HepG2 (cell line): ENCODE measurements around the gene ANO10. TPM values are rescaled to one million over a fixed set of nuclear protein-coding genes. Genes with fewer than 3 reads are reported as not detected.

Source experiments
- ATAC-seq: fragments of 200-7000 bp; cut with Tn5 transposase; 3 replicates; pipeline ENCODE4 v1.9.1; 2020; ENCODE audit warnings: mild to moderate bottlenecking, moderate library complexity
- BruUV-seq: library from RNA; stranded (reverse); fragments of 400-500 nt; replicated peaks from 2 replicates; lab custom pipeline; 2021; lab: Mats Ljungman, UMichigan
- CTCF ChIA-PET: fragments of 300-600 bp; formaldehyde crosslinking; extraction: SDS; loops from one replicate; lab custom pipeline; 2021; ENCODE audit warnings: low total read pairs, inconsistent platforms, low intra/inter-chr PET ratio; lab: Yijun Ruan, JAX
- POLR2A ChIA-PET: fragments of 350-600 bp; sonication (Branson Sonifier 250); formaldehyde crosslinking; loops from one replicate; lab custom pipeline; 2020; ENCODE audit warnings: antibody characterized with exemption, inconsistent platforms; lab: Yijun Ruan, JAX
- DNase-seq: peaks from one replicate; pipeline ENCODE4 v3.0.0-alpha.2; 2015; ENCODE audit warnings: low spot score
- FAIRE-seq: peaks from 3 replicates; lab custom pipeline; 2011; peaks lifted over from hg19 to GRCh38; lab: Jason Lieb, UNC
- H2AFZ ChIP-seq: one replicate; pipeline ENCODE4 v1.6.1; 2011; ENCODE audit warnings: low read length, inconsistent platforms
- H3K27ac ChIP-seq: fragments of 300-600 bp; 3 replicates; pipeline ENCODE4 v1.8.0; 2011; ENCODE audit warnings: mixed run types, mild to moderate bottlenecking, mixed read lengths, low read length, inconsistent platforms; ENCODE audit not compliant: insufficient read depth; ENCODE audit errors: extremely low read length
- H3K27me3 ChIP-seq, 2 experiments: fragments of 200-600 bp in 1 of 2; 2 replicates in 1 of 2; 3 replicates in 1 of 2; pipeline versions ENCODE4 v1.6.0 to v1.8.0; 2011; ENCODE audit warnings: low read length in 2 of 2, mild to moderate bottlenecking in 2 of 2, moderate library complexity in 2 of 2, inconsistent platforms in 1 of 2; ENCODE audit not compliant: insufficient read depth in 2 of 2, control insufficient read depth in 1 of 2
- H3K36me3 ChIP-seq, 2 experiments: fragments of 200-600 bp in 1 of 2; replicated peaks in 1 of 2; 2 replicates in 1 of 2; 3 replicates in 1 of 2; pipeline versions ENCODE4 v1.5.1 to v1.8.0; 2011; ENCODE audit warnings: low read length in 2 of 2, inconsistent platforms in 1 of 2; ENCODE audit not compliant: insufficient read depth in 2 of 2, control insufficient read depth in 1 of 2
- H3K4me1 ChIP-seq: 2 replicates; pipeline ENCODE4 v1.5.1; 2012; ENCODE audit warnings: low read length, inconsistent platforms; ENCODE audit not compliant: insufficient read depth
- H3K4me2 ChIP-seq: 2 replicates; pipeline ENCODE4 v1.6.0; 2011; ENCODE audit warnings: low read depth, low read length, inconsistent platforms
- H3K4me3 ChIP-seq, 3 experiments: fragments of 200-600 bp in 1 of 3; sonication (generic), shearing (Covaris generic) in 1 of 3; replicated peaks in 1 of 3; 2 replicates each; pipeline ENCODE4 v1.5.1; 2011 to 2016; ENCODE audit warnings: low read length in 3 of 3, inconsistent platforms in 2 of 3, low read depth in 2 of 3, mild to moderate bottlenecking in 2 of 3, control low read depth in 1 of 3, mixed read lengths in 1 of 3; ENCODE audit not compliant: insufficient read depth in 1 of 3
- H3K79me2 ChIP-seq: one replicate; pipeline ENCODE4 v1.6.1; 2011; ENCODE audit warnings: low read length, inconsistent platforms; ENCODE audit not compliant: insufficient read depth
- H3K9ac ChIP-seq: 2 replicates; pipeline ENCODE4 v1.6.0; 2011; ENCODE audit warnings: mild to moderate bottlenecking, low read depth, low read length, inconsistent platforms; ENCODE audit not compliant: insufficient read depth
- H3K9me3 ChIP-seq: 2 replicates; pipeline ENCODE4 v1.5.1; 2012; ENCODE audit warnings: mild to moderate bottlenecking, low read length
- H4K20me1 ChIP-seq: 2 replicates; pipeline ENCODE4 v1.6.0; 2011; ENCODE audit warnings: inconsistent platforms, mild to moderate bottlenecking, low read length, moderate library complexity; ENCODE audit not compliant: insufficient read depth
- HNRNPUL1 ChIP-seq: fragments of 200-400 bp; formaldehyde crosslinking; IDR thresholded peaks from 2 replicates; pipeline ENCODE4 v1.6.1; 2017; ENCODE audit warnings: low read depth, mild to moderate bottlenecking, low read length, moderate library complexity
- MAFF ChIP-seq: IDR thresholded peaks from 2 replicates; pipeline ENCODE4 v1.6.1; 2011; ENCODE audit warnings: low read depth, low read length, improper control_type of control experiment
- MXI1 ChIP-seq: IDR thresholded peaks from 3 replicates; pipeline ENCODE4 v1.6.1; 2012; ENCODE audit warnings: low read depth, low read length, inconsistent platforms, borderline replicate concordance
- RFX1 ChIP-seq: fragments of 450-650 bp; IDR thresholded peaks from 2 replicates; pipeline ENCODE4 v1.6.1; 2017
- ZBTB7A ChIP-seq: sonication (generic); formaldehyde crosslinking; IDR thresholded peaks from 2 replicates; pipeline ENCODE4 v1.8.0; 2022; ENCODE audit warnings: mild to moderate bottlenecking, missing genetic modification reagents
- ZNF143 ChIP-seq: sonication (generic); formaldehyde crosslinking; IDR thresholded peaks from 2 replicates; pipeline ENCODE4 v1.4.0; 2020; ENCODE audit warnings: missing genetic modification reagents
- ZNF552 ChIP-seq: sonication (generic); formaldehyde crosslinking; IDR thresholded peaks from 2 replicates; pipeline ENCODE4 v1.9.0; 2022; ENCODE audit warnings: missing genetic modification reagents, mild to moderate bottlenecking, borderline replicate concordance
- WGBS: methylation state at CpG from one replicate; pipeline ENCODE4 v1.1.6; 2017; ENCODE audit warnings: low lambda C conversion rate; 5-methylcytosine and 5-hydroxymethylcytosine counted together
- in situ Hi-C: cut with HindIII; loops from 2 replicates; pipeline ENCODE4 v1.10.0; 2017; ENCODE audit warnings: low pct_unique_long_range_greater_than_20kb; ENCODE audit not compliant: extremely low pct_ligation_motif_present
- intact Hi-C: fragments of 100-400 bp; cut with micrococcal nuclease; formaldehyde crosslinking; loops from one replicate; pipeline ENCODE4 v1.10.0; 2022; ENCODE audit not compliant: unreplicated experiment
- polyA plus RNA-seq, 8 experiments: library from polyadenylated mRNA; depleted of rRNA in 3 of 8; stranded (reverse) in 7 of 8; unstranded in 1 of 8; fragments of >200 nt; fragmentation: Illumina TruSeq in 4 of 8; extraction: Trizol in 4 of 8; gene quantifications; 2 replicates each; pipeline versions ENCODE4 v1.2.1 to v1.2.3, GENCODE V29; 2011 to 2016; ENCODE audit warnings: low read depth in 4 of 8, missing spikeins in 1 of 8, mixed read lengths in 1 of 8; ENCODE audit not compliant: insufficient read depth in 1 of 8
- total RNA-seq, 5 experiments: library from RNA; depleted of rRNA; stranded (reverse); fragments of >200 nt; fragmentation: Illumina TruSeq; extraction: Trizol; gene quantifications; 2 replicates each; pipeline ENCODE4 v1.2.3, GENCODE V29; 2016; ENCODE audit warnings: low read depth in 1 of 5
- TF ChIP-seq, protein P1 (sequence below), 2 experiments: IDR thresholded peaks; 2 replicates each; pipeline ENCODE4 v1.6.1; 2011 to 2012; ENCODE audit warnings: low read length in 2 of 2, borderline replicate concordance in 1 of 2, low read depth in 1 of 2, mild to moderate bottlenecking in 1 of 2, moderate library complexity in 1 of 2
- TF ChIP-seq, protein P2 (sequence below): sonication (generic); formaldehyde crosslinking; IDR thresholded peaks from one replicate; pipeline ENCODE4 v1.5.1; 2020; ENCODE audit warnings: mild to moderate bottlenecking, missing genetic modification reagents; ENCODE audit errors: not compliant biosample characterization
- TF ChIP-seq, protein P3 (sequence below): sonication (generic); formaldehyde crosslinking; IDR thresholded peaks from 2 replicates; pipeline ENCODE4 v1.8.1; 2023; ENCODE audit warnings: mild to moderate bottlenecking, missing genetic modification reagents
- TF ChIP-seq, protein P4 (sequence below): fragments of 450-650 bp; IDR thresholded peaks from 2 replicates; pipeline ENCODE4 v1.6.1; 2016

ANO10 gene
- total and polyA plus RNA-seq, 2 of the 13 experiments (the other 11 are each of a cell fraction or from before 2014, with no cell fraction given) = 10.4 to 13.1 TPM

DNA sequence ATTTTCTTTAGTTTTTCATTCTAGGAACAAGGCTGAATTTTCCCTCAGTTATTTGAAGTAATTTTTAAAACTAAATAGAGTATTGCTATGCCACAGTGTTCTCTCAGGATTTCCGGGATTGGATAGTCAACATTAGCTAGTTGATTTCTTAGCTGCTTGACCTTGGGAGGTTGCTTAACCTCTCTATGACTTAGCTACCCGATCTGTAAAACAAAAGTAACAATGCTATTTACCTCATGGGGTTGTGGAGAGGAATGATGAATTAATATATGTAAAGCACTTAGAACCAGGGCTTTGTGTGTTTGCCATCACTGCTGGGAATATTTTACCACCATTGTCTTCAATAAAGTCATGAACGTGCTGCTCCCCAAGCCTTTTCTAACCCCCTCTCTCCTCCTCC is 278.0 kb downstream of the ANO10 start:
- no peak for FAIRE-seq
- Histone ChIP-seq H2AFZ (no peak overlapping the region), H3K27ac (no peak overlapping the region), H3K9ac (no peak overlapping the region), H3K4me1 (no peaks in the 10 kb centered on the region), H3K27me3 (no peaks in the 10 kb centered on the region), H4K20me1 (no peaks in the 10 kb centered on the region), H3K4me2 (no peak overlapping the region), H3K9me3 (no peaks in the 10 kb centered on the region), H3K79me2 (no peaks in the 10 kb centered on the region), H3K4me3 (no peak overlapping the region), H3K36me3 (peaks cover 38 to 86% of the 10 kb centered on the region in 2 experiments)
- intact Hi-C loops = no loop called here
- POLR2A ChIA-PET = no interaction called here
- WGBS = 91% methylated on average over 3 of the region's 3 CpGs
- ATAC-seq = no peak
- CTCF ChIA-PET = no interaction called here
- DNase-seq = no peak
- BruUV-seq = no TSS peak
- in situ Hi-C loops = no loop called here
- TF ChIP-seq RFX1 = no peak
- TF ChIP-seq MXI1 = no peak
- no peak for TF ChIP-seq ZBTB7A
- TF ChIP-seq, protein P1, sequence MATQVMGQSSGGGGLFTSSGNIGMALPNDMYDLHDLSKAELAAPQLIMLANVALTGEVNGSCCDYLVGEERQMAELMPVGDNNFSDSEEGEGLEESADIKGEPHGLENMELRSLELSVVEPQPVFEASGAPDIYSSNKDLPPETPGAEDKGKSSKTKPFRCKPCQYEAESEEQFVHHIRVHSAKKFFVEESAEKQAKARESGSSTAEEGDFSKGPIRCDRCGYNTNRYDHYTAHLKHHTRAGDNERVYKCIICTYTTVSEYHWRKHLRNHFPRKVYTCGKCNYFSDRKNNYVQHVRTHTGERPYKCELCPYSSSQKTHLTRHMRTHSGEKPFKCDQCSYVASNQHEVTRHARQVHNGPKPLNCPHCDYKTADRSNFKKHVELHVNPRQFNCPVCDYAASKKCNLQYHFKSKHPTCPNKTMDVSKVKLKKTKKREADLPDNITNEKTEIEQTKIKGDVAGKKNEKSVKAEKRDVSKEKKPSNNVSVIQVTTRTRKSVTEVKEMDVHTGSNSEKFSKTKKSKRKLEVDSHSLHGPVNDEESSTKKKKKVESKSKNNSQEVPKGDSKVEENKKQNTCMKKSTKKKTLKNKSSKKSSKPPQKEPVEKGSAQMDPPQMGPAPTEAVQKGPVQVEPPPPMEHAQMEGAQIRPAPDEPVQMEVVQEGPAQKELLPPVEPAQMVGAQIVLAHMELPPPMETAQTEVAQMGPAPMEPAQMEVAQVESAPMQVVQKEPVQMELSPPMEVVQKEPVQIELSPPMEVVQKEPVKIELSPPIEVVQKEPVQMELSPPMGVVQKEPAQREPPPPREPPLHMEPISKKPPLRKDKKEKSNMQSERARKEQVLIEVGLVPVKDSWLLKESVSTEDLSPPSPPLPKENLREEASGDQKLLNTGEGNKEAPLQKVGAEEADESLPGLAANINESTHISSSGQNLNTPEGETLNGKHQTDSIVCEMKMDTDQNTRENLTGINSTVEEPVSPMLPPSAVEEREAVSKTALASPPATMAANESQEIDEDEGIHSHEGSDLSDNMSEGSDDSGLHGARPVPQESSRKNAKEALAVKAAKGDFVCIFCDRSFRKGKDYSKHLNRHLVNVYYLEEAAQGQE (IDR thresholded peaks at IDR 0.05; ENCODE audit: borderline replicate concordance in 1 of 2, low read depth in 1 of 2, low read length in 2 of 2) = no peak
- TF ChIP-seq HNRNPUL1 = no peak
- TF ChIP-seq ZNF552 = no peak
- TF ChIP-seq, protein P2, sequence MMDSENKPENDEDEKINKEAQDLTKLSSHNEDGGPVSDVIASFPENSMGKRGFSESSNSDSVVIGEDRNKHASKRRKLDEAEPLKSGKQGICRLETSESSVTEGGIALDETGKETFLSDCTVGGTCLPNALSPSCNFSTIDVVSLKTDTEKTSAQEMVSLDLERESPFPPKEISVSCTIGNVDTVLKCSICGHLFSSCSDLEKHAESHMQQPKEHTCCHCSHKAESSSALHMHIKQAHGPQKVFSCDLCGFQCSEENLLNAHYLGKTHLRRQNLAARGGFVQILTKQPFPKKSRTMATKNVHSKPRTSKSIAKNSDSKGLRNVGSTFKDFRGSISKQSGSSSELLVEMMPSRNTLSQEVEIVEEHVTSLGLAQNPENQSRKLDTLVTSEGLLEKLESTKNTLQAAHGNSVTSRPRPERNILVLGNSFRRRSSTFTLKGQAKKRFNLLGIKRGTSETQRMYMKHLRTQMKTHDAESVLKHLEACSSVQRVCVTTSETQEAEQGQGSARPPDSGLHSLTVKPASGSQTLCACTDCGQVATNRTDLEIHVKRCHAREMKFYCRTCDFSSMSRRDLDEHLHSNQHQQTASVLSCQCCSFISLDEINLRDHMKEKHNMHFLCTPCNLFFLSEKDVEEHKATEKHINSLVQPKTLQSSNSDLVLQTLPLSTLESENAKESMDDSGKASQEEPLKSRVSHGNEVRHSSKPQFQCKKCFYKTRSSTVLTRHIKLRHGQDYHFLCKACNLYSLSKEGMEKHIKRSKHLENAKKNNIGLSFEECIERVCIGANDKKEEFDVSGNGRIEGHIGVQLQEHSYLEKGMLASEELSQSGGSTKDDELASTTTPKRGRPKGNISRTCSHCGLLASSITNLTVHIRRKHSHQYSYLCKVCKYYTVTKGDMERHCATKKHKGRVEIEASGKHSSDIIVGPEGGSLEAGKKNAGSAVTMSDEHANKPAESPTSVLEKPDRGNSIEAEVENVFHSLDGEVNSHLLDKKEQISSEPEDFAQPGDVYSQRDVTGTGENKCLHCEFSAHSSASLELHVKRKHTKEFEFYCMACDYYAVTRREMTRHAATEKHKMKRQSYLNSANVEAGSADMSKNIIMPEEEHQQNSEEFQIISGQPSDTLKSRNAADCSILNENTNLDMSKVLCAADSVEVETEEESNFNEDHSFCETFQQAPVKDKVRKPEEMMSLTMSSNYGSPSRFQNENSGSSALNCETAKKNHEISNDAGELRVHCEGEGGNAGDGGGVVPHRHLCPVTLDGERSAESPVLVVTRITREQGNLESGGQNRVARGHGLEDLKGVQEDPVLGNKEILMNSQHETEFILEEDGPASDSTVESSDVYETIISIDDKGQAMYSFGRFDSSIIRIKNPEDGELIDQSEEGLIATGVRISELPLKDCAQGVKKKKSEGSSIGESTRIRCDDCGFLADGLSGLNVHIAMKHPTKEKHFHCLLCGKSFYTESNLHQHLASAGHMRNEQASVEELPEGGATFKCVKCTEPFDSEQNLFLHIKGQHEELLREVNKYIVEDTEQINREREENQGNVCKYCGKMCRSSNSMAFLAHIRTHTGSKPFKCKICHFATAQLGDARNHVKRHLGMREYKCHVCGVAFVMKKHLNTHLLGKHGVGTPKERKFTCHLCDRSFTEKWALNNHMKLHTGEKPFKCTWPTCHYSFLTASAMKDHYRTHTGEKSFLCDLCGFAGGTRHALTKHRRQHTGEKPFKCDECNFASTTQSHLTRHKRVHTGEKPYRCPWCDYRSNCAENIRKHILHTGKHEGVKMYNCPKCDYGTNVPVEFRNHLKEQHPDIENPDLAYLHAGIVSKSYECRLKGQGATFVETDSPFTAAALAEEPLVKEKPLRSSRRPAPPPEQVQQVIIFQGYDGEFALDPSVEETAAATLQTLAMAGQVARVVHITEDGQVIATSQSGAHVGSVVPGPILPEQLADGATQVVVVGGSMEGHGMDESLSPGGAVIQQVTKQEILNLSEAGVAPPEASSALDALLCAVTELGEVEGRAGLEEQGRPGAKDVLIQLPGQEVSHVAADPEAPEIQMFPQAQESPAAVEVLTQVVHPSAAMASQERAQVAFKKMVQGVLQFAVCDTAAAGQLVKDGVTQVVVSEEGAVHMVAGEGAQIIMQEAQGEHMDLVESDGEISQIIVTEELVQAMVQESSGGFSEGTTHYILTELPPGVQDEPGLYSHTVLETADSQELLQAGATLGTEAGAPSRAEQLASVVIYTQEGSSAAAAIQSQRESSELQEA (CRISPR knock-in tag) = no peak
- TF ChIP-seq MAFF = no peak
- TF ChIP-seq, protein P3, sequence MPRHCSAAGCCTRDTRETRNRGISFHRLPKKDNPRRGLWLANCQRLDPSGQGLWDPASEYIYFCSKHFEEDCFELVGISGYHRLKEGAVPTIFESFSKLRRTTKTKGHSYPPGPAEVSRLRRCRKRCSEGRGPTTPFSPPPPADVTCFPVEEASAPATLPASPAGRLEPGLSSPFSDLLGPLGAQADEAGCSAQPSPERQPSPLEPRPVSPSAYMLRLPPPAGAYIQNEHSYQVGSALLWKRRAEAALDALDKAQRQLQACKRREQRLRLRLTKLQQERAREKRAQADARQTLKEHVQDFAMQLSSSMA (CRISPR knock-in tag) = no peak
- TF ChIP-seq ZNF143 (CRISPR knock-in tag) = no peak
- TF ChIP-seq, protein P4, sequence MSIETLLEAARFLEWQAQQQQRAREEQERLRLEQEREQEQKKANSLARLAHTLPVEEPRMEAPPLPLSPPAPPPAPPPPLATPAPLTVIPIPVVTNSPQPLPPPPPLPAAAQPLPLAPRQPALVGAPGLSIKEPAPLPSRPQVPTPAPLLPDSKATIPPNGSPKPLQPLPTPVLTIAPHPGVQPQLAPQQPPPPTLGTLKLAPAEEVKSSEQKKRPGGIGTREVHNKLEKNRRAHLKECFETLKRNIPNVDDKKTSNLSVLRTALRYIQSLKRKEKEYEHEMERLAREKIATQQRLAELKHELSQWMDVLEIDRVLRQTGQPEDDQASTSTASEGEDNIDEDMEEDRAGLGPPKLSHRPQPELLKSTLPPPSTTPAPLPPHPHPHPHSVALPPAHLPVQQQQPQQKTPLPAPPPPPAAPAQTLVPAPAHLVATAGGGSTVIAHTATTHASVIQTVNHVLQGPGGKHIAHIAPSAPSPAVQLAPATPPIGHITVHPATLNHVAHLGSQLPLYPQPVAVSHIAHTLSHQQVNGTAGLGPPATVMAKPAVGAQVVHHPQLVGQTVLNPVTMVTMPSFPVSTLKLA = no peak
